Astrocyte (in vitro differentiated cells and primary cell): Measurements from ENCODE around the gene MCM7. TPM values are rescaled to one million over a fixed set of nuclear protein-coding genes. Genes with fewer than 3 reads are reported as not detected.
A peak's percentile ranks its signal among the peaks of the same experiment; 100 is the strongest.

Experiments used
- DNase-seq: peaks from one replicate; pipeline ENCODE4 v3.0.0-alpha.2; 2010; ENCODE audit warnings: low read depth
- FAIRE-seq: peaks from 2 replicates; lab custom pipeline; 2011; peaks lifted over from hg19 to GRCh38; lab: Jason Lieb, UNC
- H2AFZ ChIP-seq: 2 replicates; pipeline ENCODE4 v1.6.0; 2012; ENCODE audit warnings: low read depth, low read length, inconsistent platforms
- H3K27ac ChIP-seq: 2 replicates; pipeline ENCODE4 v1.5.1; 2011; ENCODE audit warnings: low read depth, low read length, inconsistent platforms
- H3K27me3 ChIP-seq: 2 replicates; pipeline ENCODE4 v1.6.0; 2011; ENCODE audit warnings: low read length, inconsistent platforms; ENCODE audit not compliant: insufficient read depth
- H3K36me3 ChIP-seq: 2 replicates; pipeline ENCODE4 v1.5.1; 2011; ENCODE audit warnings: low read length, inconsistent platforms; ENCODE audit not compliant: insufficient read depth
- H3K4me1 ChIP-seq: 2 replicates; pipeline ENCODE4 v1.5.1; 2011; ENCODE audit warnings: low read length, inconsistent platforms; ENCODE audit not compliant: insufficient read depth
- H3K4me2 ChIP-seq: 2 replicates; pipeline ENCODE4 v1.6.0; 2012; ENCODE audit warnings: low read length, inconsistent platforms
- H3K4me3 ChIP-seq: 2 replicates; pipeline ENCODE4 v1.5.1; 2011; ENCODE audit warnings: low read depth, mild to moderate bottlenecking, low read length, inconsistent platforms; ENCODE audit not compliant: insufficient read depth
- H3K79me2 ChIP-seq: 2 replicates; pipeline ENCODE4 v1.6.0; 2012; ENCODE audit warnings: mild to moderate bottlenecking, low read length, inconsistent platforms; ENCODE audit not compliant: insufficient read depth
- H3K9ac ChIP-seq: 2 replicates; pipeline ENCODE4 v1.6.0; 2012; ENCODE audit warnings: mild to moderate bottlenecking, low read length, inconsistent platforms
- H3K9me3 ChIP-seq: 2 replicates; pipeline ENCODE4 v1.5.1; 2012; ENCODE audit warnings: low read depth, mild to moderate bottlenecking, low read length, inconsistent platforms; ENCODE audit not compliant: insufficient read depth
- H4K20me1 ChIP-seq: 2 replicates; pipeline ENCODE4 v1.6.0; 2012; ENCODE audit warnings: low read length, inconsistent platforms; ENCODE audit not compliant: insufficient read depth
- H3K27ac Mint-ChIP-seq: one replicate; pipeline ENCODE4 v1.8.0; 2021; ENCODE audit warnings: mild to moderate bottlenecking, mixed read lengths; ENCODE audit not compliant: unreplicated experiment
- H3K27me3 Mint-ChIP-seq: one replicate; pipeline ENCODE4 v1.8.0; 2021; ENCODE audit warnings: low read depth, mixed read lengths; ENCODE audit not compliant: unreplicated experiment
- H3K36me3 Mint-ChIP-seq: one replicate; pipeline ENCODE4 v1.8.0; 2021; ENCODE audit warnings: low read depth, mixed read lengths; ENCODE audit not compliant: unreplicated experiment
- H3K4me1 Mint-ChIP-seq: one replicate; pipeline ENCODE4 v1.8.0; 2021; ENCODE audit warnings: low read depth, mixed read lengths; ENCODE audit not compliant: unreplicated experiment
- H3K4me3 Mint-ChIP-seq: one replicate; pipeline ENCODE4 v1.8.0; 2021; ENCODE audit warnings: mild to moderate bottlenecking, moderate library complexity, mixed read lengths; ENCODE audit not compliant: unreplicated experiment
- H3K9me3 Mint-ChIP-seq: one replicate; pipeline ENCODE4 v1.8.0; 2021; ENCODE audit warnings: mild to moderate bottlenecking, mixed read lengths; ENCODE audit not compliant: unreplicated experiment
- EZH2 ChIP-seq: IDR thresholded peaks from 2 replicates; pipeline ENCODE4 v1.6.1; 2012; ENCODE audit warnings: mild to moderate bottlenecking, low read length, inconsistent platforms; ENCODE audit not compliant: insufficient read depth
- total RNA-seq: library from RNA; stranded (reverse); gene quantifications from 2 replicates; pipeline ENCODE4 v1.2.1, GENCODE V29; 2021
- TF ChIP-seq, protein P1 (sequence below): IDR thresholded peaks from 2 replicates; pipeline ENCODE4 v1.5.1; 2011; ENCODE audit warnings: low read depth, mild to moderate bottlenecking, inconsistent platforms, low read length, moderate library complexity; ENCODE audit not compliant: insufficient read depth

MCM7 gene
- total RNA-seq, 1 donor from 2014 or later, result 55.2 TPM

DNA sequence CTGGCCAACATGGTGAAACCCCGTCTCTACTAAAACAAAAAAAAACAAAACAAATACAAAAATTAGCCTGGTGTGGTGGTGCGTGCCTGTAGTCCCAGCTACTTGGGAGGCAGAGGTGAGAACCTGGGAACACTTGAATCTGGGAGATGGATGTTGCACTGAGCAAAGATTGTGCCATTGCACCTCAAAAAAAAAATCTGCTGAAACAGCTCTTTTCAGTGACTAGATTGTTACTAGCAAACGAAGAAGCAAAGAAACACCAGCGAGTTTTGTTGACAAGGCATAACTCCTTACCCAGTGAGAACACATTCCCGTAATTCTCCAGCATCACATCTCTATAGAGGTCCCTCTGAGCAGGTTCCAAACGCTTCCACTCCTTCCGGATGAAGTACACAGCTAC, 26.4 kb downstream of the MCM7 start:
- FAIRE-seq (no peak), DNase-seq (no peak)
- H3K27me3 ChIP-seq, result no peaks in the 10 kb centered on the region
- H3K9me3 ChIP-seq, result peaks cover 46% of the 10 kb centered on the region
- H4K20me1 ChIP-seq, result peaks cover 50% of the 10 kb centered on the region
- H3K4me1 ChIP-seq, result peaks cover 7% of the 10 kb centered on the region
- peaks cover 66% of the 10 kb centered on the region for H3K79me2 ChIP-seq
- no peak overlapping the region for H3K9ac ChIP-seq
- TF ChIP-seq, protein P1, sequence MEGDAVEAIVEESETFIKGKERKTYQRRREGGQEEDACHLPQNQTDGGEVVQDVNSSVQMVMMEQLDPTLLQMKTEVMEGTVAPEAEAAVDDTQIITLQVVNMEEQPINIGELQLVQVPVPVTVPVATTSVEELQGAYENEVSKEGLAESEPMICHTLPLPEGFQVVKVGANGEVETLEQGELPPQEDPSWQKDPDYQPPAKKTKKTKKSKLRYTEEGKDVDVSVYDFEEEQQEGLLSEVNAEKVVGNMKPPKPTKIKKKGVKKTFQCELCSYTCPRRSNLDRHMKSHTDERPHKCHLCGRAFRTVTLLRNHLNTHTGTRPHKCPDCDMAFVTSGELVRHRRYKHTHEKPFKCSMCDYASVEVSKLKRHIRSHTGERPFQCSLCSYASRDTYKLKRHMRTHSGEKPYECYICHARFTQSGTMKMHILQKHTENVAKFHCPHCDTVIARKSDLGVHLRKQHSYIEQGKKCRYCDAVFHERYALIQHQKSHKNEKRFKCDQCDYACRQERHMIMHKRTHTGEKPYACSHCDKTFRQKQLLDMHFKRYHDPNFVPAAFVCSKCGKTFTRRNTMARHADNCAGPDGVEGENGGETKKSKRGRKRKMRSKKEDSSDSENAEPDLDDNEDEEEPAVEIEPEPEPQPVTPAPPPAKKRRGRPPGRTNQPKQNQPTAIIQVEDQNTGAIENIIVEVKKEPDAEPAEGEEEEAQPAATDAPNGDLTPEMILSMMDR, result no peak
- no peak for TF ChIP-seq EZH2
- no peak overlapping the region for H3K4me3 ChIP-seq
- Mint-ChIP-seq H3K27ac (no peak overlapping the region), H3K9me3 (peaks cover 38% of the 10 kb centered on the region), H3K4me3 (no peak overlapping the region), H3K36me3 (peaks cover 64% of the 10 kb centered on the region), H3K27me3 (no peaks in the 10 kb centered on the region), H3K4me1 (peaks cover 16% of the 10 kb centered on the region)
- H3K4me2 ChIP-seq, result no peak overlapping the region
- no peak overlapping the region for H2AFZ ChIP-seq
- peaks cover 81% of the 10 kb centered on the region for H3K36me3 ChIP-seq
- no peak overlapping the region for H3K27ac ChIP-seq

DNA sequence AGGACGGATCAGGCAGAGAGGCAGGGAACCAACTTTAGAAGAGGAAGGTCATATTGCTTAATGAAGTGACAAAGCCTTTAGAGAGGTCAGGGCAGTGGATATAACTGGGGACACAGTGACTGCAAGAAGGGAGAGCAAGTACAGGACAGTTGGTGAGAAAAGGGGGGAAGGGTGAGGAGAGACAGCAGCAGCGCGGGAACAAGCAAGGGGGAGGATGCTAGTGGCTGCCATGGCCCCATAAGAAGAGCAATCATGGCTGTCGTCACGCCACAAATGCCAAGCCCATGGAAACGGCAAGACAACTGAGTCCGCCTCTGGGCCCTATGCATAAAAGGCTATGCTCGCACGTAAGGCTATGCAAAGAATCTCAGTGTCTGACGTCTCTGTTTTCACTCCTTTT, 28.7 kb downstream of the MCM7 start:
- Histone ChIP-seq H3K4me1 (no peaks in the 10 kb centered on the region), H4K20me1 (peaks cover 32% of the 10 kb centered on the region), H3K79me2 (peaks cover 44% of the 10 kb centered on the region), H3K9me3 (peaks cover 54% of the 10 kb centered on the region), H3K27me3 (no peaks in the 10 kb centered on the region), H3K9ac (no peak overlapping the region), H3K36me3 (peaks cover 76% of the 10 kb centered on the region), H3K27ac (no peak overlapping the region), H3K4me2 (no peak overlapping the region), H3K4me3 (no peak overlapping the region), H2AFZ (no peak overlapping the region)
- peaks cover 4% of the 10 kb centered on the region for H3K4me1 Mint-ChIP-seq
- H3K4me3 Mint-ChIP-seq, result no peak overlapping the region
- H3K36me3 Mint-ChIP-seq, result peaks cover 68% of the 10 kb centered on the region
- no peaks in the 10 kb centered on the region for H3K27me3 Mint-ChIP-seq
- no peak overlapping the region for H3K27ac Mint-ChIP-seq
- FAIRE-seq (no peak), DNase-seq (no peak)
- H3K9me3 Mint-ChIP-seq, result peaks cover 41% of the 10 kb centered on the region
- TF ChIP-seq, protein P1, result no peak
- TF ChIP-seq EZH2, result no peak

DNA sequence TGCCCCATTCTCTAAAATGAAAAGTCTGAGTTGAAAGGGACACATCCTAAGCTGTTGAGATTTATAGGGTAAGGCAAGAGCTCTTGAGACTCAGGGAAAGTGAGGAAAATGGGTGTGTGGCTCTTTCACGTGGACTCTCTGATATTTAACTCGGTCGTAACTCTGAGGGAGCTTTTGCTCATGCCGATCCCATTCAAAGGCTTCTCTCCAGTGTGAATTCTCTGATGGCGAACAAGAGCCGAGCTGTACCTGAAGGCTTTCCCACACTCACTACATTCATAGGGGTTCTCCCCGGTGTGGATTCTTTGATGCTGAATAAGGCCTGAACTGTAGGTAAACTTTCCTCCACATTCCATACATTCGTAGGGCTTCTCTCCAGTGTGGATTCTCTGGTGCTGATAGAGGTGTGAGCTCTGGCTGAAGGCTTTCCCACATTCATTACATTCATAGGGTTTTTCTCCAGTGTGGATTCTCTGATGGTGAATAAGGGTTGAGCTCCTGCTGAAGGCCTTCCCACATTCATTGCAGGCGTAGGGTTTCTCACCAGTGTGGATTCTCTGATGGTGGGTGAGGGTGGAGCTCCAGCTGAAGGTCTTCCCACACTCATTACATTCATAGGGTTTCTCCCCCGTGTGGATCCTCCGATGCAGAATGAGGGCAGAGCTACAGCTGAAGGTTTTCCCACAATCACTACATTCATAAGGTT, 30.0 kb downstream of the MCM7 start:
- peaks cover 31% of the 10 kb centered on the region for H3K79me2 ChIP-seq
- H3K27ac Mint-ChIP-seq, result no peak overlapping the region
- H3K4me1 Mint-ChIP-seq, result no peaks in the 10 kb centered on the region
- no peaks in the 10 kb centered on the region for H3K27me3 ChIP-seq
- peaks cover 51% of the 10 kb centered on the region for H3K9me3 ChIP-seq
- peaks cover 65% of the 10 kb centered on the region for H3K36me3 ChIP-seq
- H2AFZ ChIP-seq, result no peak overlapping the region
- no peak for DNase-seq
- no peak overlapping the region for H3K4me3 Mint-ChIP-seq
- peaks cover 41% of the 10 kb centered on the region for H3K9me3 Mint-ChIP-seq
- peak overlapping the region; percentile 3 for H3K4me3 ChIP-seq
- H3K9ac ChIP-seq, result no peak overlapping the region
- TF ChIP-seq, protein P1, result no peak
- no peak for TF ChIP-seq EZH2
- no peaks in the 10 kb centered on the region for H3K27me3 Mint-ChIP-seq
- peaks cover 59% of the 10 kb centered on the region for H3K36me3 Mint-ChIP-seq
- no peak overlapping the region for H3K27ac ChIP-seq
- H3K4me2 ChIP-seq, result no peak overlapping the region
- peaks cover 22% of the 10 kb centered on the region for H4K20me1 ChIP-seq
- no peaks in the 10 kb centered on the region for H3K4me1 ChIP-seq
- no peak for FAIRE-seq
